DMS79 (cell line): ENCODE measurements around the gene TMEM273.

Source experiments
- DNase-seq: peaks from one replicate; lab custom pipeline; 2025; lab: John Stamatoyannopoulos, UW

The TMEM273 gene

GRCh38 chr10:49162761-49163310 lies 25.4 kb downstream of the TMEM273 start:
- no peak for DNase-seq

GRCh38 chr10:49162063-49162462 lies 26.1 kb downstream of the TMEM273 start:
- no peak for DNase-seq

- no peak for DNase-seq
Observed at GRCh38 chr10:49161411-49161997, 26.7 kb downstream of the TMEM273 start.

GRCh38 chr10:49160814-49161213 lies 27.4 kb downstream of the TMEM273 start:
- DNase-seq: no peak

- DNase-seq: no peak
Observed at GRCh38 chr10:49160110-49160509, 28.1 kb downstream of the TMEM273 start.

GRCh38 chr10:49158915-49159314 lies 29.3 kb downstream of the TMEM273 start:
- no peak for DNase-seq

- DNase-seq: no peak
Observed at GRCh38 chr10:49158404-49158803, 29.8 kb downstream of the TMEM273 start.

GRCh38 chr10:49157229-49157628 lies 31.0 kb downstream of the TMEM273 start:
- no peak for DNase-seq

GRCh38 chr10:49154641-49155040 lies 33.5 kb downstream of the TMEM273 start:
- DNase-seq: no peak

- no peak for DNase-seq
Observed at GRCh38 chr10:49153971-49154370, 34.2 kb downstream of the TMEM273 start.

GRCh38 chr10:49153115-49153514 lies 35.1 kb downstream of the TMEM273 start:
- no peak for DNase-seq

- DNase-seq: no peak
Observed at GRCh38 chr10:49152663-49153062, 35.5 kb downstream of the TMEM273 start.

- no peak for DNase-seq
Observed at GRCh38 chr10:49152037-49152436, 36.2 kb downstream of the TMEM273 start.

GRCh38 chr10:49151481-49151880 lies 36.7 kb downstream of the TMEM273 start:
- DNase-seq: no peak

- DNase-seq: no peak
Observed at GRCh38 chr10:49151025-49151445, 37.2 kb downstream of the TMEM273 start.

GRCh38 chr10:49150426-49150825 lies 37.8 kb downstream of the TMEM273 start:
- DNase-seq: no peak

- no peak for DNase-seq
Observed at GRCh38 chr10:49149881-49150280, 38.3 kb downstream of the TMEM273 start.

GRCh38 chr10:49144058-49144720 lies 44.0 kb downstream of the TMEM273 start:
- no peak for DNase-seq

- no peak for DNase-seq
Observed at GRCh38 chr10:49143249-49143648, 44.9 kb downstream of the TMEM273 start.

- no peak for DNase-seq
Observed at GRCh38 chr10:49141541-49142332, 46.5 kb downstream of the TMEM273 start.

- DNase-seq: no peak
Observed at GRCh38 chr10:49140304-49141177, 47.6 kb downstream of the TMEM273 start.

- no peak for DNase-seq
Observed at GRCh38 chr10:49139846-49140195, 48.4 kb downstream of the TMEM273 start.
